Suprapubic skin (tissue), 4 donors: Measurements from ENCODE around the gene ERN1. TPM values are rescaled to one million over a fixed set of nuclear protein-coding genes. Genes with fewer than 3 reads are reported as not detected.

ENCODE experiments used
- DNase-seq, 2 donors: peaks; one replicate each; pipeline ENCODE4 v3.0.0-alpha.2; 2019; ENCODE audit warnings: low spot score in 2 of 2
- H3K27ac ChIP-seq: fragments of 200-600 bp; sonication (generic); one replicate; pipeline ENCODE4 v1.5.1; 2019
- H3K27me3 ChIP-seq: fragments of 200-600 bp; sonication (generic); one replicate; pipeline ENCODE4 v1.5.1; 2019
- H3K36me3 ChIP-seq: fragments of 200-600 bp; sonication (generic); one replicate; pipeline ENCODE4 v1.5.1; 2019
- H3K4me1 ChIP-seq: fragments of 200-600 bp; sonication (generic); one replicate; pipeline ENCODE4 v1.5.1; 2019
- H3K4me3 ChIP-seq: fragments of 200-600 bp; sonication (generic); one replicate; pipeline ENCODE4 v1.5.1; 2019; ENCODE audit warnings: mild to moderate bottlenecking
- H3K9me3 ChIP-seq: fragments of 200-600 bp; sonication (generic); one replicate; pipeline ENCODE4 v1.5.1; 2019
- EP300 ChIP-seq: sonication (generic); formaldehyde crosslinking; IDR thresholded peaks from one replicate; pipeline ENCODE4 v1.6.1; 2017; ENCODE audit warnings: antibody characterized with exemption
- POLR2A ChIP-seq, 2 donors: fragments of 450-650 bp; IDR thresholded peaks; one replicate each; pipeline ENCODE4 v1.6.1; 2017; ENCODE audit warnings: antibody characterized with exemption in 2 of 2, mild to moderate bottlenecking in 2 of 2, moderate library complexity in 2 of 2
- POLR2AphosphoS5 ChIP-seq, 3 donors: sonication (generic); formaldehyde crosslinking; IDR thresholded peaks; one replicate each; pipeline ENCODE4 v1.6.1; 2017; ENCODE audit warnings: antibody characterized with exemption in 3 of 3
- WGBS: methylation state at CpG from one replicate; pipeline ENCODE4 v1.1.5; 2018; 5-methylcytosine and 5-hydroxymethylcytosine counted together
- total RNA-seq, 4 donors: library from RNA; depleted of rRNA; stranded (reverse); fragments of >200 nt; gene quantifications; one replicate each; pipeline ENCODE4 v1.1.0, GENCODE V29; 2016
- TF ChIP-seq, protein P1 (sequence below), 2 donors: fragments of 200-600 bp in 1 of 2; fragments of 450-650 bp in 1 of 2; sonication (generic) in 1 of 2; IDR thresholded peaks; one replicate each; pipeline ENCODE4 v1.5.1; 2016 to 2019; ENCODE audit warnings: antibody characterized with exemption in 2 of 2, mild to moderate bottlenecking in 1 of 2, moderate library complexity in 1 of 2

ERN1 gene
- total RNA-seq, 4 donors from 2014 or later, result 21.2 to 41.1 (median 35.1) TPM

DNA sequence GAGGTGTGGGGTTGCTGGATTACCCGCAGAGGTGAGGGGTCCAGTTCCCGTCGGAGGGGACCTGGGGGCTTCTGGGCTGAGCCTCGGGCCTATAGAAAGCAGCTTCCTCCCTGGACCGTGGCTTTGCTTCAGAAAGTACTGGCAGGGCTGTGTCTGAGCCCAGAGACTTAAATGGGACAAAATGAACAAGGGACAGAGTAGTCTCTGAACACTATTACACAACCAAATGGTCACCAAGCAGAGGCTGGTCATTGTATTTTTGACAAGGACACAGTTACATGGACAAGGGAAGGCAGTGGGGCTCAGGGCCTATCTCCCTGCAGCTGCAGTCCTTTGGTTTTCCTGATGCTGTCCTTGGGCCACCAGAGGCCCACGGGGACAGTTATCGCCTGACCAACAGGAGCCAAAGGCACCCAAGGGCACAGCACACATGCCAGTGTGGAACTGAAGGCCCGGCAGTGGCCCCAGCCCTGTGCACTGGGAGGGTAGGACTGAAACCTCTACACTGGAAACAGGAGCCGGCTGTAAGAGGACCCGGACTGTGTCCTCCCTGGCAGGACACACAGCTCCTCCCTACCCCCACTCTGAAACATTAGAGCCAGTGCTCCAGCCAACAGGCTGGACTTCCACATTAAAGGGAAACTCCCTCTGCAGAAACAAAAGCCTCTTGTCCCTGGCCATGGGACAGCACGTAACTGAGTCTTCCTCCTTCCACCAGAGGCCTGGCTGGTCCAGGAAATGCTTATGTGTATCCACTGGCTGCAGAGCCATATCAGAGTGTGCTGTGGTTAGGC lies 26.0 kb upstream of the ERN1 start:
- Histone ChIP-seq H3K4me1 (peaks cover 37% of the 10 kb centered on the region), H3K36me3 (peaks cover 16% of the 10 kb centered on the region), H3K9me3 (no peaks in the 10 kb centered on the region), H3K4me3 (no peak overlapping the region), H3K27me3 (no peaks in the 10 kb centered on the region), H3K27ac (peak overlapping the region; percentile 56)
- TF ChIP-seq EP300 (no peak), POLR2A (IDR thresholded peaks at IDR 0.05) (no peak), POLR2AphosphoS5 (IDR thresholded peaks at IDR 0.05) (no peak)
- TF ChIP-seq, protein P1, sequence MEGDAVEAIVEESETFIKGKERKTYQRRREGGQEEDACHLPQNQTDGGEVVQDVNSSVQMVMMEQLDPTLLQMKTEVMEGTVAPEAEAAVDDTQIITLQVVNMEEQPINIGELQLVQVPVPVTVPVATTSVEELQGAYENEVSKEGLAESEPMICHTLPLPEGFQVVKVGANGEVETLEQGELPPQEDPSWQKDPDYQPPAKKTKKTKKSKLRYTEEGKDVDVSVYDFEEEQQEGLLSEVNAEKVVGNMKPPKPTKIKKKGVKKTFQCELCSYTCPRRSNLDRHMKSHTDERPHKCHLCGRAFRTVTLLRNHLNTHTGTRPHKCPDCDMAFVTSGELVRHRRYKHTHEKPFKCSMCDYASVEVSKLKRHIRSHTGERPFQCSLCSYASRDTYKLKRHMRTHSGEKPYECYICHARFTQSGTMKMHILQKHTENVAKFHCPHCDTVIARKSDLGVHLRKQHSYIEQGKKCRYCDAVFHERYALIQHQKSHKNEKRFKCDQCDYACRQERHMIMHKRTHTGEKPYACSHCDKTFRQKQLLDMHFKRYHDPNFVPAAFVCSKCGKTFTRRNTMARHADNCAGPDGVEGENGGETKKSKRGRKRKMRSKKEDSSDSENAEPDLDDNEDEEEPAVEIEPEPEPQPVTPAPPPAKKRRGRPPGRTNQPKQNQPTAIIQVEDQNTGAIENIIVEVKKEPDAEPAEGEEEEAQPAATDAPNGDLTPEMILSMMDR (IDR thresholded peaks at IDR 0.05), result no peak
- 77% methylated on average over 11 of the region's 11 CpGs for WGBS
- DNase-seq, result peak in 1 of 2 donors; percentile 54

DNA sequence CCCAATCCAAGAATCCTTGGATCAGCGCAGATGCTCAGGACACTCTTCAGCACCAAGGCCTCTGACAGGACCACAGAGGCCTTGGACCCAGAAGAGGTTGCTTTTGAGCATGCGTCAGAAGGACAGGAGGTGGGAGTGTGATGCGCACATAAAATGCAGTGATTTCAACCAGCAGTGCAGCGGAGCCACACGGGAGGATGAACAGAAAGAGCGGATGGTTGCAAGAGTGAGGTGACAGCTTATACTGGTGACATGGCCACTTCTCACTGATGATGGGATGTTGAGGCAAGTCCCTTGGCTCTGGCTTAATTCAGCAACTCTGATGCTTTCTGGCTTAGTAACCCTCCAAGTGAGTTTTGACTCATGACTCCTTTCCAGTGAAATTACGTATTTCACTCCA lies 25.2 kb upstream of the ERN1 start:
- WGBS, result 87% methylated on average over 7 of the region's 7 CpGs
- no peaks in the 10 kb centered on the region for H3K9me3 ChIP-seq
- TF ChIP-seq POLR2AphosphoS5 (IDR thresholded peaks at IDR 0.05) (no peak), EP300 (no peak), POLR2A (IDR thresholded peaks at IDR 0.05) (no peak)
- TF ChIP-seq, protein P1 (IDR thresholded peaks at IDR 0.05), result no peak
- H3K4me3 ChIP-seq, result no peak overlapping the region
- H3K27me3 ChIP-seq, result no peaks in the 10 kb centered on the region
- H3K36me3 ChIP-seq, result peaks cover 16% of the 10 kb centered on the region
- peak overlapping the region; percentile 56 for H3K27ac ChIP-seq
- H3K4me1 ChIP-seq, result peaks cover 37% of the 10 kb centered on the region
- peak in 1 of 2 donors; percentile 26 for DNase-seq

DNA sequence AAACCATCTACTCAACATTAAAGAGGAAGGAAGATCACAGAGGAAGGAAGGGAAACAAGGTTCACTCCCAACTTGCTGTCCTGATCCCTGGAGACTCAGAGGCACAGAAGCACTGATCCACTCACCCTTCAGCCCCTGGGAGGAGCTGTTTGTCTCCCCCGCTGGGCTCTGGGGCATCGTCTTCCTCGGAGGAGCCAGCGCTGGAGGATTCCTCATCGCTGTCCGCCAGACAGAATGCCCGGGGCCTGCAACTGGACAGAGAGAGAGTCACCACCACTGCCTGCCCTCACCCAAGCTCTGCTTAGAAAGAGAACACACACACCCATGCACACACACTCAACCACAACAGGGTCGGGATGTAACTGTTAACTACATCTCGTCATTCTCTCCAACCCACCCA lies 24.8 kb upstream of the ERN1 start:
- Histone ChIP-seq H3K27ac (peak overlapping the region; percentile 56), H3K9me3 (no peaks in the 10 kb centered on the region), H3K4me3 (no peak overlapping the region), H3K27me3 (no peaks in the 10 kb centered on the region), H3K4me1 (peaks cover 36% of the 10 kb centered on the region), H3K36me3 (peaks cover 16% of the 10 kb centered on the region)
- TF ChIP-seq EP300 (no peak), POLR2AphosphoS5 (IDR thresholded peaks at IDR 0.05) (no peak), POLR2A (IDR thresholded peaks at IDR 0.05) (no peak)
- TF ChIP-seq, protein P1 (IDR thresholded peaks at IDR 0.05), result no peak
- DNase-seq, result peak in 1 of 2 donors; percentile 61
- 85% methylated on average over 9 of the region's 9 CpGs for WGBS

DNA sequence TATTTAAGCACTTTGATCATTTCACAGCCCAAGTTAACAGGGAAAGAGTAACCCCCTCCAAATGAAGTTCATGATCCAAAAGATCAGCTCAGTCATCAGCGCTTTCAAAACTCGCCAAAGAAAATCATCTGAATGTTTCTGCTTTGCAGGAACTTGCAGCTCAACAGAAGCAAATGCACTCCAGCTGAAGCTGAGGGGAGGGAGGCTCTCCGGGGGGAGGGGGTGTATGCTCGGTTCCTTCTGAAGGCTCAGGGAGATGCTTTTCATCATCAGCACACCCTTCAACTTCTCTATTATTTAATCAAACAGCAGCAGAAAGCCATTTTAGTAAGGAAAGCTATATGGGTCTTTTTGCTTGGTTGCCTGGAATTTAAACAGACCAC lies 24.4 kb upstream of the ERN1 start:
- no peak for TF ChIP-seq POLR2AphosphoS5 (IDR thresholded peaks at IDR 0.05)
- TF ChIP-seq EP300, result no peak
- TF ChIP-seq POLR2A (IDR thresholded peaks at IDR 0.05), result no peak
- TF ChIP-seq, protein P1 (IDR thresholded peaks at IDR 0.05), result no peak
- Histone ChIP-seq H3K27ac (no peak overlapping the region), H3K4me3 (no peak overlapping the region), H3K4me1 (peaks cover 36% of the 10 kb centered on the region), H3K27me3 (no peaks in the 10 kb centered on the region), H3K9me3 (no peaks in the 10 kb centered on the region), H3K36me3 (peaks cover 16% of the 10 kb centered on the region)
- peak in 1 of 2 donors; percentile 49 for DNase-seq
- 80% methylated on average over 4 of the region's 4 CpGs for WGBS

DNA sequence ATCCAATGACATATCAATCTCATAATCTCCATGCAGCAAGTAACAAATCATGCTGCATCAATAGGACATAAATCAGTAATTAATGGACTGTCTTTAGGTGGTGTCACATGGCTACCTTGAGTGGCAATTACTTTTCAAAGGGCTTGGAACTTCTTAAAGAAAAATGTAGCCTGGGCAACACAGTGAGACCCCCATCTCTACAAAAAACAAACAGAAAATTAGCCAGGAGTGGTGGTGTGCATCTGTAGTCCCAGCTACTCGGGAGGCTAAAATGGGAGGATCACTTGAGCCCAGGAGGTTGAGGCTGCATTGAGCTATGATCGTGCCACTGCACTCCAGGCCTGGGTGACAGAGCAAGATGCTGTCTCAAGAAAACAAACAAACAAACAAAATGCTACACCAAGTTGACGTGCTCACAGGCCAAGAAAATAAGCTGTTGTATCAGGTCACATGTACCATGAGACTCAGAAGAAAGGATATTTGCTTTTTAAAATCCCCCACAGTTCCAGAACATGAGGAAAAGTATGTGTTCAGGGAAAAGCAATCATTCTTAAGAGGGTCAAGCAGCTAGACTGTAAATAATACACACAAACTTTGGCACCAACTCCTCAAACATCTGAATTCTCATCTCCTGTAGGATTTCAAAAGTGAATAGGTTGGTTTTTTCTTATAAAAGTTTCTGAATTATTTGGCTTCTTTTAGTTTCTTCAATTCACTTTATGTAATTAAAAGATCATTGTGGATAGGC lies 23.8 kb upstream of the ERN1 start:
- H3K36me3 ChIP-seq, result peaks cover 21% of the 10 kb centered on the region
- peaks cover 30% of the 10 kb centered on the region for H3K4me1 ChIP-seq

More for the DNA sequence above, 23.8 kb upstream of the ERN1 start:
- H3K9me3 ChIP-seq, result no peaks in the 10 kb centered on the region
- no peak overlapping the region for H3K27ac ChIP-seq
- 94% methylated on average over 3 of the region's 3 CpGs for WGBS
- peak in 1 of 2 donors; percentile 16 for DNase-seq
- H3K4me3 ChIP-seq, result no peak overlapping the region
- H3K27me3 ChIP-seq, result no peaks in the 10 kb centered on the region
- TF ChIP-seq EP300, result no peak
- TF ChIP-seq POLR2AphosphoS5 (IDR thresholded peaks at IDR 0.05), result no peak
- TF ChIP-seq POLR2A (IDR thresholded peaks at IDR 0.05), result no peak
- TF ChIP-seq, protein P1 (IDR thresholded peaks at IDR 0.05), result no peak
